ENCODE results near the gene OR6V1. TPM values are rescaled to one million over a fixed set of nuclear protein-coding genes. Genes with fewer than 3 reads are reported as not detected.

The OR6V1 gene
- total and polyA plus RNA-seq, 8 donors: not detected

- Histone ChIP-seq H3K27ac (no peak overlapping the region), H3K4me1 (no peaks in the 10 kb centered on the region), H3K36me3 (no peaks in the 10 kb centered on the region), H3K4me3 (no peak overlapping the region), H3K9me3 (no peaks in the 10 kb centered on the region), H3K27me3 (peaks cover 0 to 4% of the 10 kb centered on the region in 2 donors)
- DNase-seq (no peak), ATAC-seq (no peak)
- TF ChIP-seq CTCF (IDR thresholded peaks at IDR 0.05): no peak
- intact Hi-C loops (cut with DNase I): no loop called here
Measured at GRCh38 chr7:143015084-143015483, 37.1 kb upstream of the OR6V1 start.

- no peak for TF ChIP-seq CTCF (IDR thresholded peaks at IDR 0.05)
- ATAC-seq (no peak), DNase-seq (no peak)
- no peaks in the 10 kb centered on the region for H3K36me3 ChIP-seq
- H3K27me3 ChIP-seq: peaks cover 0 to 4% of the 10 kb centered on the region in 2 donors
- H3K4me1 ChIP-seq: no peaks in the 10 kb centered on the region
- intact Hi-C loops (cut with DNase I): no loop called here
- H3K4me3 ChIP-seq: no peak overlapping the region
- H3K9me3 ChIP-seq: no peaks in the 10 kb centered on the region
- no peak overlapping the region for H3K27ac ChIP-seq
Measured at GRCh38 chr7:143015926-143016490, 36.1 kb upstream of the OR6V1 start.

GRCh38 chr7:143016996-143017395 is 35.1 kb upstream of the OR6V1 start:
- TF ChIP-seq CTCF (IDR thresholded peaks at IDR 0.05): no peak
- Histone ChIP-seq H3K4me3 (no peak overlapping the region), H3K27ac (no peak overlapping the region), H3K36me3 (no peaks in the 10 kb centered on the region), H3K9me3 (no peaks in the 10 kb centered on the region), H3K4me1 (no peaks in the 10 kb centered on the region), H3K27me3 (peaks cover 0 to 4% of the 10 kb centered on the region in 2 donors)
- intact Hi-C loops (cut with DNase I): no loop called here
- DNase-seq (no peak), ATAC-seq (no peak)

GRCh38 chr7:143018931-143019330 is 33.2 kb upstream of the OR6V1 start:
- H3K9me3 ChIP-seq: no peaks in the 10 kb centered on the region
- intact Hi-C loops (cut with DNase I): no loop called here
- no peak for ATAC-seq
- no peak overlapping the region for H3K4me3 ChIP-seq
- no peaks in the 10 kb centered on the region for H3K4me1 ChIP-seq
- H3K27ac ChIP-seq: no peak overlapping the region
- no peak for TF ChIP-seq CTCF (IDR thresholded peaks at IDR 0.05)
- H3K27me3 ChIP-seq: peaks cover 0 to 4% of the 10 kb centered on the region in 2 donors
- H3K36me3 ChIP-seq: no peaks in the 10 kb centered on the region
- no peak for DNase-seq

GRCh38 chr7:143023047-143023446 is 29.1 kb upstream of the OR6V1 start:
- H3K9me3 ChIP-seq: no peaks in the 10 kb centered on the region
- DNase-seq: no peak
- no peak for ATAC-seq
- intact Hi-C loops (cut with DNase I): no loop called here
- no peak for TF ChIP-seq CTCF (IDR thresholded peaks at IDR 0.05)
- H3K4me3 ChIP-seq: no peak overlapping the region
- H3K27me3 ChIP-seq: no peaks in the 10 kb centered on the region
- no peaks in the 10 kb centered on the region for H3K4me1 ChIP-seq
- no peak overlapping the region for H3K27ac ChIP-seq
- H3K36me3 ChIP-seq: no peaks in the 10 kb centered on the region
